Left ventricle myocardium inferior (tissue), 1 donor: Measurements from ENCODE around the gene CUBN. TPM values are rescaled to one million over a fixed set of nuclear protein-coding genes. Genes with fewer than 3 reads are reported as not detected.

Experiments
- DNase-seq: peaks from one replicate; pipeline ENCODE4 v3.0.0-alpha.2; 2020
- H3K27ac ChIP-seq: fragments of 200-600 bp; replicated peaks from 2 replicates; pipeline ENCODE4 v1.8.0; 2021
- H3K27me3 ChIP-seq: fragments of 200-600 bp; 2 replicates; pipeline ENCODE4 v1.8.0; 2021; ENCODE audit warnings: low read depth
- H3K36me3 ChIP-seq: fragments of 200-600 bp; 2 replicates; pipeline ENCODE4 v1.8.0; 2021
- H3K4me1 ChIP-seq: fragments of 200-600 bp; 2 replicates; pipeline ENCODE4 v1.8.0; 2021
- H3K4me3 ChIP-seq: fragments of 200-600 bp; 2 replicates; pipeline ENCODE4 v1.8.0; 2021; ENCODE audit warnings: mild to moderate bottlenecking, moderate library complexity
- H3K9me3 ChIP-seq: fragments of 200-600 bp; replicated peaks from 2 replicates; pipeline ENCODE4 v1.8.0; 2021
- intact Hi-C: fragments of 100-400 bp; cut with micrococcal nuclease; formaldehyde crosslinking; loops from one replicate; pipeline ENCODE4 v1.11.0; 2022
- long read RNA-seq: library from polyadenylated mRNA; unstranded; transcript quantifications from one replicate; pipeline ENCODE4 v2.0.0, GENCODE V29; 2021
- total RNA-seq: library from RNA; stranded (reverse); fragmentation: NEBNext Ultra II Directional; extraction: Animal tissue kit (Norgen Biotek cat#: 25700); gene quantifications from one replicate; pipeline ENCODE4 v1.2.1, GENCODE V29; 2021
- TF ChIP-seq, protein P1 (sequence below): fragments of 200-600 bp; IDR thresholded peaks from 2 replicates; pipeline ENCODE4 v1.8.0; 2021; ENCODE audit warnings: antibody characterized with exemption, mild to moderate bottlenecking, borderline replicate concordance
- donor health status: DM: no; HTN: yes; CAD: no; lungs with severe emphysema.

CUBN gene
- 0.44 TPM for total RNA-seq
- long read RNA-seq: 0 reads

DNA sequence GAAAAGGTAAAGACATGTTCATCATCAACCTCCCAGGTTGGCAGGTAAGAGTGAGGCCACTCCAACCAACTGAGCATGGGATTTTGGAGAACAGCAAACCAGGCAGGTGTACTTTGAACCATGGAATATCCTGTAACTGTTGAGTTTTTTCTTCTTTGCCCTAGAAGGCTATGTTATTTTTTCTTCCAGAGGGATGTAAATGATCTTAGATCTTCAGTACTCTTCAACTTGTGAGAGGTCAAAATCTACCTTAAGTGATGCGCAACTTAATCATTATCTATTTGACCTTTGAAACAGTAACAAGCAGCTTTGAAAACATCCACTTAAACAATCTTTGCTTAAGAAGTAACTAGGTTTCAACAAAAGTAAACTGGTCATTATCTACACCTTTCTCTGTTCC, at the start of gene CUBN:
Gene CUBN (minus strand): TSS at position 71 of the 400 bp plus-strand sequence. CDS start 46 bp downstream, at position 25.
- DNase-seq: no peak
- Histone ChIP-seq H3K9me3 (no peaks in the 10 kb centered on the region), H3K27ac (no peak within 1 kb of the TSS), H3K4me1 (no peaks in the 10 kb centered on the region), H3K4me3 (no peak within 1 kb of the TSS), H3K27me3 (no peaks in the 10 kb centered on the region), H3K36me3 (no peaks in the 10 kb centered on the region)
- intact Hi-C loops: no loop called here
- TF ChIP-seq, protein P1, sequence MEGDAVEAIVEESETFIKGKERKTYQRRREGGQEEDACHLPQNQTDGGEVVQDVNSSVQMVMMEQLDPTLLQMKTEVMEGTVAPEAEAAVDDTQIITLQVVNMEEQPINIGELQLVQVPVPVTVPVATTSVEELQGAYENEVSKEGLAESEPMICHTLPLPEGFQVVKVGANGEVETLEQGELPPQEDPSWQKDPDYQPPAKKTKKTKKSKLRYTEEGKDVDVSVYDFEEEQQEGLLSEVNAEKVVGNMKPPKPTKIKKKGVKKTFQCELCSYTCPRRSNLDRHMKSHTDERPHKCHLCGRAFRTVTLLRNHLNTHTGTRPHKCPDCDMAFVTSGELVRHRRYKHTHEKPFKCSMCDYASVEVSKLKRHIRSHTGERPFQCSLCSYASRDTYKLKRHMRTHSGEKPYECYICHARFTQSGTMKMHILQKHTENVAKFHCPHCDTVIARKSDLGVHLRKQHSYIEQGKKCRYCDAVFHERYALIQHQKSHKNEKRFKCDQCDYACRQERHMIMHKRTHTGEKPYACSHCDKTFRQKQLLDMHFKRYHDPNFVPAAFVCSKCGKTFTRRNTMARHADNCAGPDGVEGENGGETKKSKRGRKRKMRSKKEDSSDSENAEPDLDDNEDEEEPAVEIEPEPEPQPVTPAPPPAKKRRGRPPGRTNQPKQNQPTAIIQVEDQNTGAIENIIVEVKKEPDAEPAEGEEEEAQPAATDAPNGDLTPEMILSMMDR: no peak

DNA sequence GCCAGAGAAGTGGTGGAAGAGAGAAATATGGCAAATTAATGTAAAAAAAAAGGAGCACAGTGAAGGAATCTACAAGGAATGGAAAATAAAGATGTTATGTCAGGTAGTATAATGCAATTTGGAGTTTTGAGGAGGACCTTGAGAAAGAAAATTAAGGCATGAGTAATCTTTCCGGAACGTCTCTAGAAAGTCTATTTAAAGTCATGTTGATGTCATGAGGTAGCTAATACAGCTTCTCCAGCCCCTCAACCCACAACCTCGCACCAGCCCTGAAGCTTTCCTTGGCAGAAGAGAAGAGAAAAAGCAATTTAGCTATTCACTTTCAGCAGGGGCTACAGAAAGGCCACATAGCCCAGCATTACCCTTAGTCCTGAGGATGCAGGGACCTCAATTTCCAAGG, 49.4 kb upstream of the CUBN start:
- Histone ChIP-seq H3K27me3 (no peaks in the 10 kb centered on the region), H3K4me3 (no peak overlapping the region), H3K9me3 (no peaks in the 10 kb centered on the region), H3K4me1 (peaks cover 20% of the 10 kb centered on the region), H3K27ac (no peak overlapping the region), H3K36me3 (no peaks in the 10 kb centered on the region)
- intact Hi-C loops: no loop called here
- TF ChIP-seq, protein P1: no peak
- no peak for DNase-seq

DNA sequence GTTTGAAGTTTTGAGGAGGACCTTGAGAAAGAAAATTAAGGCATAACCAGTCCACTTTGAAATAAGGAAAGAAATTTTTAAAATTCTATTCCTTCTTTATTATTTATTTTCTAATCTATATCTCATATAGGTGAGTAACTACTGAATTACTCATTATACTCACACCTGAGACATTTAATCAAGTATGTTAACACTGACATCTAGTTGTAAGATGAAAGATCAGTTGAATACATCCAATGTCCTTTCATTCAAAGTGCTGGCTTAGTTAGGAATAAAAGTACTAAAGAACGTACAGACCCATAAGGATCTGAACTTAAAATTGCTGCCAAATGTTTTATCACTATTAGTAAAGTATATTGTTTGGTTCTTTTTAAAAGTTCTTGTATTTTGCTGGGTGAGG, 48.4 kb upstream of the CUBN start:
- intact Hi-C loops: no loop called here
- TF ChIP-seq, protein P1: no peak
- Histone ChIP-seq H3K9me3 (no peaks in the 10 kb centered on the region), H3K4me3 (no peak overlapping the region), H3K4me1 (peaks cover 20% of the 10 kb centered on the region), H3K36me3 (no peaks in the 10 kb centered on the region), H3K27me3 (no peaks in the 10 kb centered on the region), H3K27ac (no peak overlapping the region)
- DNase-seq: no peak

DNA sequence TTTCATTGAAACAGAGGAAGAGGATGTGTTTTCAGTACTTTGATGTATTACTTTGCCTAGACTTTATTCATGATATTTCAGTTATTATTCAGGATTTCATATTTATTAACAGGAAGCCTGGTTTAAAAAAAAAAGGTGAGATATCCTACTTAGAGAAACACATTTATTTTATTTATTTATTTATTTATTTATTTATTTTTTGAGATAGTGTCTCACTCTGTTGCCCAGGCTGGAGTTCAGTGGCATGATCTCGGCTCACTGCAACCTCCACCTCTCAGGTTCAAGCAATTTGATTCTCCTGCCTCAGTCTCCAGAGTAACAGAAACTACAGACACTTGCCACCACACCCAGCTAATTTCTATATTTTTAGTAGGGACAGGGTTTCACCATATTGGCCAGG, 47.4 kb upstream of the CUBN start:
- TF ChIP-seq, protein P1: no peak
- H3K27me3 ChIP-seq: no peaks in the 10 kb centered on the region
- no peak overlapping the region for H3K27ac ChIP-seq
- no peak overlapping the region for H3K4me3 ChIP-seq
- no peaks in the 10 kb centered on the region for H3K36me3 ChIP-seq
- intact Hi-C loops: no loop called here
- no peak for DNase-seq
- H3K4me1 ChIP-seq: peaks cover 20% of the 10 kb centered on the region
- H3K9me3 ChIP-seq: no peaks in the 10 kb centered on the region

DNA sequence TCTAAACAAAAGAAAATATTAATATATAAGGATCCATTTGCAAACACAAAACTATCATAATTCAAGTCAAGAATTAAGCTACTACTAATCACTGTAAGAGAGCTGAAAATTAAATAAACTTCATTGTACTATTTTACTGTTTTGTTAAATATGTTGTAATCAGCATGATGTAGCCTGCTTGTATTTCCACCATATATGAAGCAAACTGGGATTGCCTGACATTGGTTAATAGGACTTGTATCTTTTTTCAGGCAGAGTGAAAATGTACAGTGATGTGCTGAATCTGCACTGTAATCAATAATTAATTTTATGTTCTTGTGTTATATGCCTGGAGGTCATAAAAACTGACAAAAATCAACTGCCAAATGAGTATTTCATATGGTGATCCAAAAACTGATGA, 46.5 kb upstream of the CUBN start:
- Histone ChIP-seq H3K27me3 (no peaks in the 10 kb centered on the region), H3K36me3 (no peaks in the 10 kb centered on the region), H3K27ac (no peak overlapping the region), H3K9me3 (no peaks in the 10 kb centered on the region), H3K4me1 (peaks cover 20% of the 10 kb centered on the region), H3K4me3 (no peak overlapping the region)
- DNase-seq: no peak
- TF ChIP-seq, protein P1: no peak
- intact Hi-C loops: no loop called here

DNA sequence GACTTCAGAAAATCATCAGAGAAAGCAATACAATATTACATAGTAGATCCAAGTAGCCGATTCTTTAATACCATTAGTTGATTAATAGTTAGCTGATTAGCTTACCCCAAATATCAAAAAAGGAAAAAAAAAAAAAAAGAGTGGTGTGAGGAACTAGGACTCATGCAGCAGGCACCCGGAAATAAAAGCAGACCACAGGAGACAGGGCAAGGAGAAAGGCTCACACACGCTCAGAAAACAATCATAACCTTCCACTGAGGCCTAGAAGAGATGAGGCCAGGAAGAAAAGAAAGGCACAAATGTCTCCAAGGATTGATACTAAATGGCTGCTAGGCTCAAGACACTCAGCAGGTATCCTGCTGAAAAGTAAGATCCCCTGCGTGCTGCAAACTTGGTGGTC, 45.9 kb upstream of the CUBN start:
- TF ChIP-seq, protein P1: no peak
- Histone ChIP-seq H3K27me3 (no peaks in the 10 kb centered on the region), H3K27ac (peak overlapping the region; percentile 27), H3K9me3 (no peaks in the 10 kb centered on the region), H3K4me3 (peak overlapping the region; percentile 45), H3K4me1 (peaks cover 20% of the 10 kb centered on the region), H3K36me3 (no peaks in the 10 kb centered on the region)
- intact Hi-C loops: no loop called here
- no peak for DNase-seq
